Type B pancreatic cell (in vitro differentiated cells): Measurements from ENCODE around the gene ABLIM2. TPM values are rescaled to one million over a fixed set of nuclear protein-coding genes. Genes with fewer than 3 reads are reported as not detected.

Experiments used
- DNase-seq: peaks from one replicate; pipeline ENCODE4 v3.0.0; 2021; ENCODE audit warnings: mixed read lengths; ENCODE audit not compliant: unreplicated experiment; ENCODE audit errors: extremely low spot score
- H3K27ac Mint-ChIP-seq: 2 replicates; pipeline ENCODE4 v1.8.0; 2021; ENCODE audit warnings: mild to moderate bottlenecking, mixed read lengths
- H3K27me3 Mint-ChIP-seq: 2 replicates; pipeline ENCODE4 v1.8.0; 2021; ENCODE audit warnings: mixed read lengths
- H3K36me3 Mint-ChIP-seq: 2 replicates; pipeline ENCODE4 v1.8.0; 2021; ENCODE audit warnings: mixed read lengths
- H3K4me1 Mint-ChIP-seq: one replicate; pipeline ENCODE4 v1.8.0; 2021; ENCODE audit warnings: mixed read lengths; ENCODE audit not compliant: unreplicated experiment
- H3K4me3 Mint-ChIP-seq: 2 replicates; pipeline ENCODE4 v1.8.0; 2021; ENCODE audit warnings: mild to moderate bottlenecking, mixed read lengths
- H3K9me3 Mint-ChIP-seq: 2 replicates; pipeline ENCODE4 v1.8.0; 2021; ENCODE audit warnings: mixed read lengths
- total RNA-seq: library from RNA; stranded (reverse); gene quantifications from 2 replicates; pipeline ENCODE4 v1.2.1, GENCODE V29; 2021; ENCODE audit warnings: low replicate concordance
- TF ChIP-seq, protein P1 (sequence below): fragments of 200-600 bp; sonication (generic); conservative IDR thresholded peaks from 2 replicates; pipeline ENCODE4 v1.5.0; 2021; ENCODE audit warnings: antibody characterized with exemption, mild to moderate bottlenecking

The ABLIM2 gene
- total RNA-seq, 1 donor from 2014 or later = 2.6 TPM

DNA sequence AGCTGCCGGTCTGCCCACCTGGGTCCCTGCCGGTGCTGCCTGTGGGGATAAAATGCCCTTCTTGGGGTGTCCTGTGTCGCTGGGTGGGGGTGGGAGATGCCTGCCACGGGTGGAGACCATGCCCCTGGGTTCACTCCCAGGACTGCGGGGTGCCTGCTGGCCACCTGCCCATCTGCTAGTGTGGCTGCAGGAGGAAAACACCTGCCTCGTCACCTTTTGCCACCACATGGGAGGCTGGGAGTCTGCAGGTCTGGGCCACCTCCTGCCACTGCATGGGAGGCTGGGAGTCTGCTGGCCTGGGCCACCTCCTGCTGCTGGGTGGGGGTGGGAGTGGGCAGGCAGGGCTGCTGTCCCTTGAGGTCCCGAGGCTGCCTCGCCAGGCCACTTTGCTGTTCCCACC, 160.2 kb downstream of the ABLIM2 start:
- Mint-ChIP-seq H3K9me3 (no peaks in the 10 kb centered on the region), H3K27me3 (peaks cover 4% of the 10 kb centered on the region), H3K4me1 (peaks cover 8% of the 10 kb centered on the region), H3K4me3 (no peak overlapping the region), H3K27ac (no peak overlapping the region), H3K36me3 (no peaks in the 10 kb centered on the region)
- DNase-seq = no peak
- TF ChIP-seq, protein P1, sequence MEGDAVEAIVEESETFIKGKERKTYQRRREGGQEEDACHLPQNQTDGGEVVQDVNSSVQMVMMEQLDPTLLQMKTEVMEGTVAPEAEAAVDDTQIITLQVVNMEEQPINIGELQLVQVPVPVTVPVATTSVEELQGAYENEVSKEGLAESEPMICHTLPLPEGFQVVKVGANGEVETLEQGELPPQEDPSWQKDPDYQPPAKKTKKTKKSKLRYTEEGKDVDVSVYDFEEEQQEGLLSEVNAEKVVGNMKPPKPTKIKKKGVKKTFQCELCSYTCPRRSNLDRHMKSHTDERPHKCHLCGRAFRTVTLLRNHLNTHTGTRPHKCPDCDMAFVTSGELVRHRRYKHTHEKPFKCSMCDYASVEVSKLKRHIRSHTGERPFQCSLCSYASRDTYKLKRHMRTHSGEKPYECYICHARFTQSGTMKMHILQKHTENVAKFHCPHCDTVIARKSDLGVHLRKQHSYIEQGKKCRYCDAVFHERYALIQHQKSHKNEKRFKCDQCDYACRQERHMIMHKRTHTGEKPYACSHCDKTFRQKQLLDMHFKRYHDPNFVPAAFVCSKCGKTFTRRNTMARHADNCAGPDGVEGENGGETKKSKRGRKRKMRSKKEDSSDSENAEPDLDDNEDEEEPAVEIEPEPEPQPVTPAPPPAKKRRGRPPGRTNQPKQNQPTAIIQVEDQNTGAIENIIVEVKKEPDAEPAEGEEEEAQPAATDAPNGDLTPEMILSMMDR = no peak

DNA sequence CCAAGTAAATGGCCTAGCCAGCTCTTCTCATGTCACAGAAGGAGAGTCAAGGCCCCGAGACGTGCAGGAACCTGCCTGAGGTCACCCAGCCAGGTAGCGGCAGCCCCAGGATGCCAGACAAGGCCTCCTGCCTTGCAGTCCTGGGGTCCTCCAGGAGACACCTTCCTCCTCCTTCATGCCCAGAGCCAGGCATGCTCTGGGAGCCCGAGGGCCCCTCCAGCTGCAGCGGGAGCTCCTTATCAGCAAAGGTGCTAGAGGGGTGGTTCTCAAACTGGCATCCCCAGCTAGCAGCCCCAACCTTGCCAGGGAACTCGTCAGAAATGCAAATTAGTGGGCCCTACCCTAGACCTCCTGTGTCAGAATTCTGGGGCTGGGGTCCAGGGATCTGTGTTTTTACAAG, 162.7 kb downstream of the ABLIM2 start:
- Mint-ChIP-seq H3K4me3 (no peak overlapping the region), H3K36me3 (no peaks in the 10 kb centered on the region), H3K9me3 (no peaks in the 10 kb centered on the region), H3K27ac (no peak overlapping the region), H3K4me1 (no peaks in the 10 kb centered on the region), H3K27me3 (no peaks in the 10 kb centered on the region)
- TF ChIP-seq, protein P1 = no peak
- DNase-seq = no peak

DNA sequence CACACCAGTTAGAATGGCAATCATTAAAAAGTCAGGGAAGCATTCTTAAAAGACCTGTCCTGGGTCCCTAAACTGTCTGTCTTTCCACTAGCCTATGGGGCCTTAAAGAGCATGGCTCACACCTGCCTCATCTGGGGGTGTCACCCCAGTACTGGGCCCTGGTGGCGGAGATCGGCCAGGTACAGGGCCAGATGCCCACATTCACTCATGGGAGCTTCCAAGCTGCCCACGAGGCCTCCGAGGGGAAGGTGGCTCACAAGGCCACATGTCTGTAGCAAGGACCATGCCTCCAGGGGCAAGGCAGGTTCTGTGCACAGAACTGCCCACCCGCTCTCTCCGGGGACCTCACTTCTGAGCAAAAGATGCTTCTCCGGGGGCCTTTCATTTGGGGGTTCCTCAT, 163.5 kb downstream of the ABLIM2 start:
- Mint-ChIP-seq H3K4me1 (no peaks in the 10 kb centered on the region), H3K4me3 (no peak overlapping the region), H3K9me3 (no peaks in the 10 kb centered on the region), H3K36me3 (no peaks in the 10 kb centered on the region), H3K27ac (no peak overlapping the region), H3K27me3 (no peaks in the 10 kb centered on the region)
- TF ChIP-seq, protein P1 = no peak
- DNase-seq = no peak

DNA sequence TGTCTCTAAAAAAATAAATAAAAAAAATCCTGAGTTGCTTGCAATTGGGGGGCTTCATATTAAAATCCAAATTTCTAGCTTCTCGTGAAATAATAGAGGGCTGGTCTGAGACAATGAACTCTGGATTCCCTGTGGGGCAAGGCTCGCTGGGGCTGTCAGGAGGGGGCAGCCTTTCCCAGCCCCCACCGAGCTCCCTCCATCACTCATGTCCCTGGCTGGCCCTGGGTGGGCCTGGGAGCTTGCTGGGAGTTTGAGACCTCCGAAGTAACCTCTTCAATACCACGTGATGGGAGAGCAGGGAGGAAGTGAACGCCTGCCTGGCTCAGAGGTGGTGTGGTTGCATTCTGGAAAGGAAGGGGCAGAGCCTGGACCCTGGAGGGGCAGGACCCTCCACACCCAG, 164.9 kb downstream of the ABLIM2 start:
- Mint-ChIP-seq H3K9me3 (no peaks in the 10 kb centered on the region), H3K4me3 (no peak overlapping the region), H3K27ac (no peak overlapping the region), H3K4me1 (no peaks in the 10 kb centered on the region), H3K36me3 (no peaks in the 10 kb centered on the region), H3K27me3 (no peaks in the 10 kb centered on the region)
- TF ChIP-seq, protein P1 = no peak
- DNase-seq = no peak

DNA sequence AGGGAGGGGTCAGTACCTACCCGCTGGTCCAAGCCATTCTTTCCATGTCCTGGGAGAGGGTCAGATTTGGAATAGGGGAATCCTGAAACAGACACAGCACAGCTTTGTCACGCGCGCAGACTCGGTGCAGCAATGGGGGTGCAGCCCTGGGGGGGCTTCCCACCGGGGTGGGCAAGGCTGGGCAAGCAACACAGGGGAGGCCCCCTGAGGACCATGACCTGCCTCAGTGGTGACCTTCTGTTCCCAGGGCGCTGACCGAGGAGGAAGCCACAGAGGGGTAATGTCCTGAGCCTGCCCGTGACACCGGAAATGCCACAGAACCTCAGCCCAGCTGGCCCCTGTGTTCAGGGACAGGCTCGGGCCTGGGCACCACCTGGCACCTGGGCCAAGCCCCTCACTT, 165.8 kb downstream of the ABLIM2 start:
- TF ChIP-seq, protein P1 = no peak
- H3K9me3 Mint-ChIP-seq = no peaks in the 10 kb centered on the region
- no peaks in the 10 kb centered on the region for H3K36me3 Mint-ChIP-seq
- no peak overlapping the region for H3K27ac Mint-ChIP-seq
- H3K4me1 Mint-ChIP-seq = no peaks in the 10 kb centered on the region
- no peaks in the 10 kb centered on the region for H3K27me3 Mint-ChIP-seq
- no peak overlapping the region for H3K4me3 Mint-ChIP-seq
- no peak for DNase-seq
